HEK293 (cell line): ENCODE results near the gene GZMB.

Source experiments
- CTCF ChIA-PET: fragments of 350-600 bp; formaldehyde crosslinking; extraction: SDS; loops from one replicate; lab custom pipeline; 2021; ENCODE audit warnings: antibody characterized with exemption; lab: Yijun Ruan, JAX
- POLR2A ChIA-PET: fragments of 300-600 bp; formaldehyde crosslinking; extraction: SDS; loops from one replicate; lab custom pipeline; 2020; ENCODE audit warnings: antibody characterized with exemption, inconsistent platforms; lab: Yijun Ruan, JAX
- H3K27ac ChIP-seq: fragments of 200-500 bp; sonication (Bioruptor generic); 2 replicates; pipeline ENCODE4 v1.5.1; 2014; ENCODE audit warnings: low read depth, low read length, control low read depth, inconsistent platforms; ENCODE audit errors: extremely low read depth
- H3K36me3 ChIP-seq, 2 experiments: fragments of 200-500 bp in 1 of 2; sonication (Bioruptor generic) in 1 of 2; 1 replicate in 1 of 2; 2 replicates in 1 of 2; pipeline ENCODE4 v1.5.1; 2014 to 2017; ENCODE audit warnings: inconsistent platforms in 2 of 2, low read length in 2 of 2; ENCODE audit not compliant: control insufficient read depth in 2 of 2, insufficient read depth in 1 of 2
- H3K4me1 ChIP-seq: fragments of 200-500 bp; sonication (Bioruptor generic); 2 replicates; pipeline ENCODE4 v1.5.1; 2014; ENCODE audit warnings: mild to moderate bottlenecking, low read length, inconsistent platforms; ENCODE audit not compliant: control insufficient read depth, insufficient read depth
- H3K4me3 ChIP-seq: 2 replicates; pipeline ENCODE4 v1.5.1; 2011; ENCODE audit warnings: low read depth, mild to moderate bottlenecking, control low read depth, low read length, moderate library complexity
- H3K9me3 ChIP-seq: fragments of 200-500 bp; sonication (Bioruptor generic); 2 replicates; pipeline ENCODE4 v1.5.1; 2014; ENCODE audit warnings: low read depth, low read length, inconsistent platforms; ENCODE audit not compliant: control insufficient read depth, insufficient read depth
- AEBP2 ChIP-seq: fragments of 450-650 bp; formaldehyde crosslinking; IDR thresholded peaks from 2 replicates; pipeline ENCODE4 v1.5.1; 2016; ENCODE audit warnings: missing biosample characterization, missing genetic modification characterization, borderline replicate concordance
- GLIS2 ChIP-seq: fragments of 450-650 bp; formaldehyde crosslinking; IDR thresholded peaks from 2 replicates; pipeline ENCODE4 v1.5.1; 2016; ENCODE audit warnings: missing biosample characterization, missing genetic modification characterization
- HOXC10 ChIP-seq: sonication (generic); formaldehyde crosslinking; IDR thresholded peaks from 2 replicates; pipeline ENCODE4 v1.8.1; 2023; ENCODE audit warnings: mild to moderate bottlenecking, missing genetic modification reagents
- KLF17 ChIP-seq: fragments of 450-650 bp; formaldehyde crosslinking; IDR thresholded peaks from 2 replicates; pipeline ENCODE4 v1.5.1; 2016; ENCODE audit warnings: missing biosample characterization, missing genetic modification characterization
- KLF8 ChIP-seq: fragments of 450-650 bp; formaldehyde crosslinking; IDR thresholded peaks from 2 replicates; pipeline ENCODE4 v1.5.1; 2016; ENCODE audit warnings: missing biosample characterization, missing genetic modification characterization
- WT1 ChIP-seq: fragments of 450-650 bp; formaldehyde crosslinking; IDR thresholded peaks from 2 replicates; pipeline ENCODE4 v1.5.1; 2016; ENCODE audit warnings: missing biosample characterization, missing genetic modification characterization
- ZBTB10 ChIP-seq: fragments of 450-650 bp; formaldehyde crosslinking; IDR thresholded peaks from 2 replicates; pipeline ENCODE4 v1.5.1; 2016; ENCODE audit warnings: missing biosample characterization, missing genetic modification characterization
- ZBTB11 ChIP-seq: fragments of 450-650 bp; formaldehyde crosslinking; conservative IDR thresholded peaks from 2 replicates; pipeline ENCODE4 v1.5.1; 2016; ENCODE audit warnings: low read depth, missing biosample characterization, missing genetic modification characterization
- ZFP3 ChIP-seq: fragments of 450-650 bp; formaldehyde crosslinking; IDR thresholded peaks from 2 replicates; pipeline ENCODE4 v1.5.1; 2016; ENCODE audit warnings: low read depth, missing biosample characterization, missing genetic modification characterization
- ZNF140 ChIP-seq: fragments of 450-650 bp; formaldehyde crosslinking; IDR thresholded peaks from 2 replicates; pipeline ENCODE4 v1.5.1; 2016; ENCODE audit warnings: missing biosample characterization, missing genetic modification characterization
- ZNF211 ChIP-seq: fragments of 450-650 bp; formaldehyde crosslinking; IDR thresholded peaks from 2 replicates; pipeline ENCODE4 v1.5.1; 2016; ENCODE audit warnings: low read depth, missing biosample characterization, missing genetic modification characterization
- ZNF221 ChIP-seq: fragments of 450-650 bp; formaldehyde crosslinking; IDR thresholded peaks from 2 replicates; pipeline ENCODE4 v1.5.1; 2017; ENCODE audit warnings: missing biosample characterization, missing genetic modification characterization, borderline replicate concordance
- ZNF335 ChIP-seq: fragments of 450-650 bp; formaldehyde crosslinking; conservative IDR thresholded peaks from 2 replicates; pipeline ENCODE4 v1.5.1; 2016; ENCODE audit warnings: missing biosample characterization, missing genetic modification characterization
- ZNF416 ChIP-seq: fragments of 450-650 bp; formaldehyde crosslinking; IDR thresholded peaks from 2 replicates; pipeline ENCODE4 v1.5.1; 2016; ENCODE audit warnings: missing biosample characterization, missing genetic modification characterization
- ZNF426 ChIP-seq: fragments of 450-650 bp; formaldehyde crosslinking; IDR thresholded peaks from 2 replicates; pipeline ENCODE4 v1.5.1; 2017; ENCODE audit warnings: missing biosample characterization, missing genetic modification characterization, mild to moderate bottlenecking, inconsistent platforms, moderate library complexity
- ZNF433 ChIP-seq: fragments of 450-650 bp; formaldehyde crosslinking; IDR thresholded peaks from 2 replicates; pipeline ENCODE4 v1.5.1; 2016; ENCODE audit warnings: missing biosample characterization, missing genetic modification characterization, low read depth
- ZNF449 ChIP-seq: fragments of 450-650 bp; formaldehyde crosslinking; IDR thresholded peaks from 2 replicates; pipeline ENCODE4 v1.5.1; 2017; ENCODE audit warnings: missing biosample characterization, mild to moderate bottlenecking, missing genetic modification characterization, moderate library complexity
- ZNF596 ChIP-seq: fragments of 450-650 bp; IDR thresholded peaks from 2 replicates; pipeline ENCODE4 v1.5.0; 2018; ENCODE audit warnings: missing biosample characterization, mild to moderate bottlenecking, missing genetic modification characterization, moderate library complexity
- ZNF658 ChIP-seq: fragments of 450-650 bp; formaldehyde crosslinking; IDR thresholded peaks from 2 replicates; pipeline ENCODE4; 2016; ENCODE audit warnings: missing biosample characterization, missing genetic modification characterization
- ZNF704 ChIP-seq: fragments of 450-650 bp; formaldehyde crosslinking; IDR thresholded peaks from 2 replicates; pipeline ENCODE4 v1.5.1; 2016; ENCODE audit warnings: missing biosample characterization, missing genetic modification characterization
- ZNF792 ChIP-seq: fragments of 450-650 bp; formaldehyde crosslinking; IDR thresholded peaks from 2 replicates; pipeline ENCODE4 v1.5.1; 2016; ENCODE audit warnings: missing biosample characterization, missing genetic modification characterization
- ZSCAN5A ChIP-seq: fragments of 450-650 bp; formaldehyde crosslinking; IDR thresholded peaks from 2 replicates; pipeline ENCODE4 v1.5.1; 2016; ENCODE audit warnings: missing biosample characterization, missing genetic modification characterization

The GZMB gene

GRCh38 chr14:24630872-24631477 is 3.0 kb downstream of the GZMB start (continued):
- no peak for TF ChIP-seq ZBTB10
- TF ChIP-seq ZNF449 (tag by site-specific recombination) = no peak
- TF ChIP-seq ZNF140 (tag by site-specific recombination) = no peak
- TF ChIP-seq ZNF416 = no peak
- no peak for TF ChIP-seq ZNF792 (tag by site-specific recombination)

- Histone ChIP-seq H3K36me3 (no peaks in the 10 kb centered on the region), H3K4me3 (no peak overlapping the region), H3K9me3 (no peaks in the 10 kb centered on the region), H3K27ac (no peak overlapping the region), H3K4me1 (no peaks in the 10 kb centered on the region)
- POLR2A ChIA-PET = no interaction called here
- CTCF ChIA-PET = interaction anchor here (1.1 kb wide), 1 partner anchor 49 kb away, joined by 4 read pairs; no protein-coding TSS in a partner anchor
- TF ChIP-seq ZNF335 = no peak
- TF ChIP-seq ZBTB11 = no peak
- TF ChIP-seq ZNF704 (tag by site-specific recombination) = no peak
- TF ChIP-seq ZNF433 = no peak
- TF ChIP-seq ZNF658 (tag by site-specific recombination) = no peak
- no peak for TF ChIP-seq ZSCAN5A (tag by site-specific recombination)
- TF ChIP-seq ZNF416 = no peak
- no peak for TF ChIP-seq KLF8 (tag by site-specific recombination)
- TF ChIP-seq AEBP2 = no peak
- no peak for TF ChIP-seq HOXC10
- no peak for TF ChIP-seq ZFP3
- TF ChIP-seq ZNF221 (tag by site-specific recombination) = no peak
- no peak for TF ChIP-seq ZNF426 (tag by site-specific recombination)
- TF ChIP-seq KLF17 (tag by site-specific recombination) = no peak
- TF ChIP-seq GLIS2 (tag by site-specific recombination) = no peak
- no peak for TF ChIP-seq ZNF211 (tag by site-specific recombination)
- TF ChIP-seq WT1 (tag by site-specific recombination) = no peak
- TF ChIP-seq ZNF596 (tag by site-specific recombination) = no peak
Measured at GRCh38 chr14:24630087-24630871, 3.7 kb downstream of the GZMB start.
